ENCODE measurements around the gene COMT.

- TF ChIP-seq POLR2A (IDR thresholded peaks at IDR 0.05; ENCODE audit: low read depth, low read length) (no peak), POLR2AphosphoS5 (IDR thresholded peaks at IDR 0.05; ENCODE audit: low read depth, low read length) (no peak)
Measured at GRCh38 chr22:20009018-20009491, 67.5 kb downstream of the COMT start.

All from GM12892 (cell line).